GM21528 (cell line): ENCODE results near the gene ZNF446.
"Not testable (repeated sequence)": the region's sequence is repeated elsewhere in the genome, so short reads cannot be mapped to it uniquely, and the experiment has no call there.

ENCODE experiments used
- ATAC-seq: cut with Tn5 transposase; IDR thresholded peaks from one replicate; pipeline ENCODE4 v1.9.1; 2021; ENCODE audit warnings: mild to moderate bottlenecking, moderate library complexity; ENCODE audit not compliant: unreplicated experiment, low FRiP score

Gene ZNF446

GRCh38 chr19:58475714-58476497 is at the start of gene ZNF446:
Gene ZNF446, plus strand, starts transcription at chr19:58476352. Its CDS starts 867 bp downstream, at chr19:58477219.
- peak; percentile 79 for ATAC-seq

- ATAC-seq: no peak
Measured at GRCh38 chr19:58428617-58429016, 47.5 kb upstream of the ZNF446 start.

GRCh38 chr19:58429745-58430144 is 46.4 kb upstream of the ZNF446 start:
- ATAC-seq: no peak

- no peak for ATAC-seq
Measured at GRCh38 chr19:58434217-58434616, 41.9 kb upstream of the ZNF446 start.

GRCh38 chr19:58439576-58440554 is 36.3 kb upstream of the ZNF446 start, which contains the start of gene ZNF132:
Gene ZNF132, minus strand, starts transcription at chr19:58440153. Its CDS starts 332 bp downstream, at chr19:58439821.
- peak; percentile 92 for ATAC-seq

- ATAC-seq: no peak
Measured at GRCh38 chr19:58440556-58440955, 35.6 kb upstream of the ZNF446 start.

GRCh38 chr19:58442986-58443385 is 33.2 kb upstream of the ZNF446 start:
- not testable (repeated sequence) for ATAC-seq

GRCh38 chr19:58448860-58449259 is 27.3 kb upstream of the ZNF446 start:
- not testable (repeated sequence) for ATAC-seq

GRCh38 chr19:58449980-58450379 is 26.2 kb upstream of the ZNF446 start:
- ATAC-seq: not testable (repeated sequence)

GRCh38 chr19:58450856-58451357 is 25.2 kb upstream of the ZNF446 start:
- no peak for ATAC-seq

- ATAC-seq: peak; percentile 87
Measured at GRCh38 chr19:58451358-58452101, 24.6 kb upstream of the ZNF446 start, which contains the start of gene ZNF324B. Gene ZNF324B, plus strand, starts transcription at chr19:58451622. Its CDS starts 2,080 bp downstream, at chr19:58453702.

GRCh38 chr19:58453743-58454142 is 22.4 kb upstream of the ZNF446 start:
- ATAC-seq: no peak

GRCh38 chr19:58455306-58455705 is 20.8 kb upstream of the ZNF446 start:
- ATAC-seq: no peak

- ATAC-seq: no peak
Measured at GRCh38 chr19:58456111-58456510, 20.0 kb upstream of the ZNF446 start.

- no peak for ATAC-seq
Measured at GRCh38 chr19:58460039-58460438, 16.1 kb upstream of the ZNF446 start.

GRCh38 chr19:58466089-58466759 is 9.9 kb upstream of the ZNF446 start:
- peak; percentile 4 for ATAC-seq

- peak; percentile 76 for ATAC-seq
Measured at GRCh38 chr19:58466760-58467589, 9.2 kb upstream of the ZNF446 start, which contains the start of gene ZNF324. Gene ZNF324, plus strand, starts transcription at chr19:58467080. Its CDS starts 2,106 bp downstream, at chr19:58469186.

- ATAC-seq: no peak
Measured at GRCh38 chr19:58468216-58468839, 7.8 kb upstream of the ZNF446 start.
